ENCODE data around the gene DLG4.
"Not testable (repeated sequence)": the region's sequence is repeated elsewhere in the genome, so short reads cannot be mapped to it uniquely, and the experiment has no call there.

- not testable (repeated sequence) for TF ChIP-seq FOS (IDR thresholded peaks at IDR 0.05; ENCODE audit: borderline replicate concordance, insufficient read depth, low read length); JUN (IDR thresholded peaks at IDR 0.05; ENCODE audit: borderline replicate concordance, insufficient read depth, insufficient read length, low read depth); CTCF (IDR thresholded peaks at IDR 0.05; ENCODE audit: extremely low read depth in 1 of 2, insufficient read depth in 1 of 2, low read depth in 1 of 2, low read length in 2 of 2); POLR2A (IDR thresholded peaks at IDR 0.05; ENCODE audit: low read depth, low read length); EZH2 (IDR thresholded peaks at IDR 0.05; ENCODE audit: borderline replicate concordance, low read depth, low read length, severe bottlenecking); MYC (IDR thresholded peaks at IDR 0.05; ENCODE audit: low read depth, low read length)
These were observed 24.2 kb upstream of the DLG4 start for GRCh38 chr17:7243838-7244237.

All from endothelial cell of umbilical vein (primary cell).